DMS153 treated with DMSO at 0.1 percent for 48 hours (cell line): ENCODE measurements around the gene MCM8.

Experiments used
- DNase-seq: peaks from one replicate; lab custom pipeline; 2025; ENCODE audit not compliant: unreplicated experiment; lab: John Stamatoyannopoulos, UW

Gene MCM8

GRCh38 chr20:6040540-6040939 is 90.1 kb downstream of the MCM8 start:
- DNase-seq = no peak

- no peak for DNase-seq
Observed at GRCh38 chr20:6040958-6041807, 90.7 kb downstream of the MCM8 start.

- no peak for DNase-seq
Observed at GRCh38 chr20:6041808-6042265, 91.4 kb downstream of the MCM8 start.

- no peak for DNase-seq
Observed at GRCh38 chr20:6044115-6044514, 93.7 kb downstream of the MCM8 start.

GRCh38 chr20:6045566-6045965 is 95.1 kb downstream of the MCM8 start:
- no peak for DNase-seq

- no peak for DNase-seq
Observed at GRCh38 chr20:6046432-6046831, 96.0 kb downstream of the MCM8 start.

- DNase-seq = no peak
Observed at GRCh38 chr20:6048391-6048790, 97.9 kb downstream of the MCM8 start.
